Endothelial cell of umbilical vein (primary cell): ENCODE measurements around the gene CIRBP. TPM values are rescaled to one million over a fixed set of nuclear protein-coding genes. Genes with fewer than 3 reads are reported as not detected.

Experiments
- BruUV-seq: library from RNA; stranded (reverse); fragments of 400-500 nt; replicated peaks from 2 replicates; lab custom pipeline; 2021; lab: Mats Ljungman, UMichigan
- CTCF ChIA-PET: fragments of 300-600, 350-600 bp; sonication (Branson Sonifier 250); formaldehyde crosslinking; loops from one replicate; lab custom pipeline; 2021; ENCODE audit warnings: antibody characterized with exemption, inconsistent platforms; lab: Charles Lee
- POLR2A ChIA-PET: fragments of 300-600, 350-600 bp; sonication (Branson Sonifier 250); formaldehyde crosslinking; loops from one replicate; lab custom pipeline; 2021; ENCODE audit warnings: antibody characterized with exemption, inconsistent platforms; lab: Charles Lee
- DNase-seq: peaks from one replicate; pipeline ENCODE4 v3.0.0-alpha.2; 2011; ENCODE audit warnings: low read depth, low spot score
- FAIRE-seq: peaks from 2 replicates; lab custom pipeline; 2011; peaks lifted over from hg19 to GRCh38; lab: Jason Lieb, UNC
- H2AFZ ChIP-seq: 2 replicates; pipeline ENCODE4 v1.6.0; 2012; ENCODE audit warnings: low read depth, low read length, control low read depth, inconsistent platforms
- H3K27ac ChIP-seq: 2 replicates; pipeline ENCODE4 v1.5.1; 2011; ENCODE audit warnings: low read depth, mild to moderate bottlenecking, control low read depth, low read length, moderate library complexity; ENCODE audit not compliant: insufficient read depth
- H3K27me3 ChIP-seq, 2 experiments: 2 replicates each; pipeline versions ENCODE4 v1.6.0 to v1.6.1; 2011; ENCODE audit warnings: low read length in 2 of 2, mixed read lengths in 1 of 2; ENCODE audit not compliant: control insufficient read depth in 2 of 2, insufficient read depth in 2 of 2
- H3K36me3 ChIP-seq, 2 experiments: 2 replicates in 1 of 2; 3 replicates in 1 of 2; pipeline ENCODE4 v1.5.1; 2011; ENCODE audit warnings: low read length in 2 of 2, mild to moderate bottlenecking in 1 of 2, moderate library complexity in 1 of 2; ENCODE audit not compliant: control insufficient read depth in 2 of 2, insufficient read depth in 2 of 2; ENCODE audit errors: extremely low read depth in 1 of 2
- H3K4me1 ChIP-seq: 3 replicates; pipeline ENCODE4 v1.5.1; 2011; ENCODE audit warnings: mild to moderate bottlenecking, low read length; ENCODE audit not compliant: control insufficient read depth, insufficient read depth; ENCODE audit errors: extremely low read depth
- H3K4me2 ChIP-seq: 2 replicates; pipeline ENCODE4 v1.6.1; 2011; ENCODE audit warnings: low read length, control low read depth, mixed read lengths; ENCODE audit not compliant: insufficient read depth
- H3K4me3 ChIP-seq, 3 experiments: fragments of 200-600 bp in 1 of 3; sonication (generic), shearing (Covaris generic) in 1 of 3; replicated peaks in 1 of 3; 2 replicates each; pipeline ENCODE4 v1.5.1; 2011 to 2016; ENCODE audit warnings: control low read depth in 3 of 3, low read length in 3 of 3, mild to moderate bottlenecking in 2 of 3, inconsistent platforms in 1 of 3, low read depth in 1 of 3, moderate library complexity in 1 of 3; ENCODE audit not compliant: insufficient read depth in 1 of 3
- H3K79me2 ChIP-seq: 2 replicates; pipeline ENCODE4 v1.6.0; 2012; ENCODE audit warnings: low read length, inconsistent platforms; ENCODE audit not compliant: control insufficient read depth, insufficient read depth
- H3K9ac ChIP-seq: replicated peaks from 2 replicates; pipeline ENCODE3; 2011; ENCODE audit warnings: low read length, control low read depth; ENCODE audit not compliant: insufficient read depth; ENCODE audit errors: extremely low read depth
- H3K9me1 ChIP-seq: replicated peaks from 3 replicates; pipeline ENCODE4 v1.6.0; 2011; ENCODE audit warnings: mild to moderate bottlenecking, low read length; ENCODE audit not compliant: control insufficient read depth, insufficient read depth; ENCODE audit errors: extremely low read depth
- H3K9me3 ChIP-seq: replicated peaks from 2 replicates; pipeline ENCODE4 v1.5.1; 2012; ENCODE audit warnings: low read length, inconsistent platforms; ENCODE audit not compliant: control insufficient read depth, insufficient read depth
- H4K20me1 ChIP-seq: replicated peaks from 2 replicates; pipeline ENCODE3; 2011; ENCODE audit warnings: mild to moderate bottlenecking, low read length; ENCODE audit not compliant: control insufficient read depth, insufficient read depth; ENCODE audit errors: extremely low read depth
- CTCF ChIP-seq, 2 donors: IDR thresholded peaks; 1 replicate in 1 of 2; 2 replicates in 1 of 2; pipeline ENCODE4 v1.5.1; 2011; ENCODE audit warnings: low read length in 2 of 2, mild to moderate bottlenecking in 2 of 2, moderate library complexity in 2 of 2, control low read depth in 1 of 2, inconsistent platforms in 1 of 2, low read depth in 1 of 2; ENCODE audit not compliant: insufficient read depth in 1 of 2; ENCODE audit errors: extremely low read depth in 1 of 2
- EZH2 ChIP-seq: IDR thresholded peaks from 2 replicates; pipeline ENCODE4 v1.6.1; 2012; ENCODE audit warnings: borderline replicate concordance, low read depth, mild to moderate bottlenecking, moderate library complexity, low read length, inconsistent platforms; ENCODE audit not compliant: severe bottlenecking
- FOS ChIP-seq: IDR thresholded peaks from 2 replicates; pipeline ENCODE4 v1.6.1; 2011; ENCODE audit warnings: mild to moderate bottlenecking, low read length, moderate library complexity, borderline replicate concordance; ENCODE audit not compliant: insufficient read depth
- GATA2 ChIP-seq: IDR thresholded peaks from 2 replicates; pipeline ENCODE4 v1.7.0; 2011; ENCODE audit warnings: low read depth, mild to moderate bottlenecking, moderate library complexity, mixed read lengths, low read length; ENCODE audit not compliant: insufficient read length, insufficient read depth
- JUN ChIP-seq: IDR thresholded peaks from 2 replicates; pipeline ENCODE4 v1.6.1; 2011; ENCODE audit warnings: borderline replicate concordance, low read depth; ENCODE audit not compliant: insufficient read length, insufficient read depth
- MYC ChIP-seq: IDR thresholded peaks from one replicate; pipeline ENCODE4 v1.6.1; 2011; ENCODE audit warnings: mild to moderate bottlenecking, low read depth, low read length
- POLR2A ChIP-seq: IDR thresholded peaks from 2 replicates; pipeline ENCODE4 v1.6.1; 2012; ENCODE audit warnings: low read depth, mild to moderate bottlenecking, control low read depth, low read length
- POLR2AphosphoS5 ChIP-seq: IDR thresholded peaks from 2 replicates; pipeline ENCODE4 v1.6.1; 2012; ENCODE audit warnings: low read depth, mild to moderate bottlenecking, control low read depth, low read length, moderate library complexity; ENCODE audit not compliant: insufficient read depth
- dilution Hi-C: fragments of 300-500 bp; cut with MboI; formaldehyde crosslinking; loops from one replicate; pipeline ENCODE4 v1.15.0; 2019; ENCODE audit warnings: low sequenced_read_pairs; ENCODE audit not compliant: extremely low pct_ligation_motif_present
- intact Hi-C: fragments of 100-400 bp; cut with micrococcal nuclease; formaldehyde crosslinking; loops from one replicate; pipeline ENCODE4 v1.10.0; 2022
- polyA plus RNA-seq, 4 experiments: library from polyadenylated mRNA; depleted of rRNA in 3 of 4; stranded (reverse) in 3 of 4; unstranded in 1 of 4; fragments of >200 nt; gene quantifications; 2 replicates each; pipeline versions ENCODE4 v1.2.1 to v1.2.3, GENCODE V29; 2011 to 2012; ENCODE audit warnings: missing spikeins in 1 of 4
- total RNA-seq: library from RNA; stranded (reverse); gene quantifications from 2 replicates; pipeline ENCODE4 v1.2.3, GENCODE V29; 2021
- TF ChIP-seq, protein P1 (sequence below): IDR thresholded peaks from 2 replicates; pipeline ENCODE4 v1.6.1; 2011; ENCODE audit not compliant: insufficient read depth, insufficient read length

Gene CIRBP
- total and polyA plus RNA-seq, 2 donors (not counting 3 experiments of a cell fraction or from before 2014, with no cell fraction given) = 225 to 439 TPM

DNA sequence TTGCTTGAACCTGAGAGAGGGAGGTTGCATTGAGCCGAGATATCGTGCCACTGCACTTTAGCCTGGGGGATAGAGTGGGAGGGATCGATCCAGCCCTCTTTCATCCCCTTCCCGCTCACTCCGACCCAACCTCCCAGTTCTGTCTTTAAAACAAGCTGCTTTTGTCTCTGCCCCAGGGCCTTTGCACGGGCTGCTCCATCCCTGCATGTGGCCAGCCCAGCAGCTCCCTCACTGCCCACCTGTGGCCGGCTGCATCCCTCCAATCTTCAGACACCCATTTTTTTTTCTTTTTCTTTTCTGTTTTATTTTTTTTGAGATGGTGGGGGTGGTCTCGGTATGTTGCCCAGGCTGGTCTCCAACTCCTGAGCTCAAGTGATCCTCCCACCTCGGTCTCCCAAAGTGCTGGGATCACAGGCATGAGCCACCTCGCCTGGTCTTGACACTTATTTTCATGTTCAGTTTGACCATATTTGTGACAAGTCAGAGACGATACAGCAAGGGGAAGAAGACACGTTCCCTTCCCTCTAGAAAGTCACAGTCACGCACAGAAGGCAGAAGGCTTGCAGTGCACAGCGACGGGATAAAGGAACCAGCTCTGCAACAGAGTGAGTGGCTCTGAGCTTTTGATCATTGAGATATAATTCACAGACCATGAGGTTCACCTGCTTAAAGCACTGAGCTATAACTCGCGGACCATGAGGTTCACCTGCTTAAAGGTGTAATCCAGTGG is 48.3 kb downstream of the CIRBP start:
- TF ChIP-seq POLR2AphosphoS5 (no peak), MYC (no peak), EZH2 (no peak), JUN (no peak), CTCF (IDR thresholded peaks at IDR 0.05; ENCODE audit: extremely low read depth in 1 of 2, insufficient read depth in 1 of 2, low read depth in 1 of 2, low read length in 2 of 2) (no peak), GATA2 (no peak), FOS (no peak), POLR2A (no peak)
- TF ChIP-seq, protein P1, sequence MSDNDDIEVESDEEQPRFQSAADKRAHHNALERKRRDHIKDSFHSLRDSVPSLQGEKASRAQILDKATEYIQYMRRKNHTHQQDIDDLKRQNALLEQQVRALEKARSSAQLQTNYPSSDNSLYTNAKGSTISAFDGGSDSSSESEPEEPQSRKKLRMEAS = no peak
- Histone ChIP-seq H3K27me3 (peaks cover 17 to 18% of the 10 kb centered on the region in 2 experiments), H3K4me1 (peaks cover 13% of the 10 kb centered on the region), H3K4me3 (no peak overlapping the region), H3K36me3 (no peaks in the 10 kb centered on the region), H3K27ac (no peak overlapping the region), H3K4me2 (no peak overlapping the region), H3K9me3 (no peaks in the 10 kb centered on the region), H3K9me1 (no peaks in the 10 kb centered on the region), H4K20me1 (no peaks in the 10 kb centered on the region), H3K9ac (no peak overlapping the region), H3K79me2 (no peaks in the 10 kb centered on the region), H2AFZ (no peak overlapping the region)
- intact Hi-C loops (loop anchor here (5.0 kb wide), 1 partner anchor 65 kb away; the partner anchor contains the start of gene NDUFS7), dilution Hi-C loops (no loop called here)
- no peak for DNase-seq
- BruUV-seq = no TSS peak
- POLR2A ChIA-PET = interaction anchor here (0.6 kb wide), 1 partner anchor 224 kb away, joined by 7 read pairs; no protein-coding TSS in a partner anchor
- FAIRE-seq = no peak
- CTCF ChIA-PET = interaction anchor here (0.7 to 2.4 kb wide), 4 partner anchors 10 to 55 kb away, joined by 3 to 7 read pairs (median 3); no protein-coding TSS in a partner anchor
